Occipital lobe (tissue), 2 donors: Measurements from ENCODE around the gene TXNL4A. TPM values are rescaled to one million over a fixed set of nuclear protein-coding genes. Genes with fewer than 3 reads are reported as not detected.
"Not testable (repeated sequence)": the region's sequence is repeated elsewhere in the genome, so short reads cannot be mapped to it uniquely, and the experiment has no call there.

Experiments
- DNase-seq: peaks from one replicate; lab custom pipeline; 2025; lab: John Stamatoyannopoulos, UW
- total RNA-seq: library from RNA; depleted of rRNA; stranded (reverse); fragments of >200 nt; gene quantifications from one replicate; pipeline ENCODE4 v1.2.3, GENCODE V29; 2014

The TXNL4A gene
- total RNA-seq, 1 donor from 2014 or later = 36.7 TPM

DNA sequence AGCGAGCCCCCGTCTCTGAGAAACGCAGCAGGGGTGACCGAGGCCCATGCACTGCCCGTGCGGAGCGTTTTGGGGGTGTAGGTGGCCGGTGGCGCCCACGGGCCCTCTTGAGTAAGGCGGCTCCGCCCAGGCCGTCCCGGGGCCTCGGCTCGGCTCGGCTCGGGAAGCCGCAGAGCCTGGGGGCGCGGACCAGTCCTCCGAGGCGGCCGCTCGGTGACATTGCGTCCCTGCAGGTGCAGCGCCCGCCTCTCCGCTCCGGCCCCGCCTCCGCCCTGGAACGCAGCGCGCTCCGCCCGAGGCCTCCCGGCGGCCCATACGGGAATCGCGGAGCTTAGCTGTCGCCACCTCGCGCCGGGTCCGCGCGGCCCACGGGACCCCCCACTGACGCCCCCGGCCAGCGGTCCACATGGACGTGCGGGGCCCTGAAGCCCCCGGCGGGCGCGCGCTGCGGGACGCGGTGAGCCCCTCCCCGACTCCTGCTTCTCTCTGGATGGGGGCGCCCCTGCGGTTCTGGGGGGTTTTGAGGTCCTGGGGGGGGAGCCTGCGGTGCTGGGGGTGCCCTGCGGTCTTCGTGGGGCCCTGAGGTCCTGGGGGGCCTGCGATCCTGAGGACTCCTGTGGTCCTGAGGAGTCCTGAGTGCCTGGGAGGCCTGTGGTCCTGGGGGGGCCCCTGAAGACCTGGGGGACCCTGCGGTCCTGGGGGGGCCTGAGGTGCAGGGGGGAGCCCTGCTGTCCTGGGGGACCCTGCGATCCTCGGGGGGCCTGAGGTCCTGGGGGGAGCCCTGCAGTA lies 23.8 kb downstream of the TXNL4A start, which contains the start of gene HSBP1L1:
HSBP1L1 (plus strand) TSS at position 314 of the 789 bp plus-strand sequence; CDS start at position 407, 93 bp downstream.
- DNase-seq = no peak

DNA sequence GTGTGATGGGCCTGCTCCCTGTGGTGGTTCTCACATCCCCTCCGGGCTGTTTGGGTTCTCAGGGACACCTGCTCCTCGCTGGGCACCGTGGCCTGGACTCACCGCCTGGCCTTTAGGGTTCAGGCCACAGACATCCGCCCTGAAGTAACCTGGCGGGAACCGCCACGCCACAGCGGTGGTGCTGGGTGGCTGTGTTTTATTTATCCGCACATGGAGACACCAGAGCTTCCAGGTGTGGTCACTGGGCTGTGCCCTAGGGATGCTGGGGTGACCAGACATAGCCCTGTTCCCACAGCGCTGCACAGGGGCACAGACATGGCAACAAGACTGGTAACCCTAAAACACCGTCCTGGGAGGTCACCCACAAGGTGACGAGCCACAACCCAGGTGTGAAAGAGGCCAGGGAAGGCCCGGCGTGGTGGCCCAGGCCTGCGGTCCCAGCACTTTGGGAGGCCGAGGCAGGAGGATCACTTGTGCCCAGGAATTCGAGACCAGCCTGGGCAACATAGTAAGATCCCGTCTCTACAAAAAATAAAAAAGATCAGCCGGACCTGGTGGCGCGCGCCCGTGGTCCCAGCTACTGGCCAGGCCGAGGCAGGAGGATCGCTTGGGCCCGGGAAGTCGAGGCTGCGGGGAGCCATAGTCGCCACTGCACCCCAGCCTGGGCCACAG lies 24.6 kb downstream of the TXNL4A start:
- DNase-seq = no peak

DNA sequence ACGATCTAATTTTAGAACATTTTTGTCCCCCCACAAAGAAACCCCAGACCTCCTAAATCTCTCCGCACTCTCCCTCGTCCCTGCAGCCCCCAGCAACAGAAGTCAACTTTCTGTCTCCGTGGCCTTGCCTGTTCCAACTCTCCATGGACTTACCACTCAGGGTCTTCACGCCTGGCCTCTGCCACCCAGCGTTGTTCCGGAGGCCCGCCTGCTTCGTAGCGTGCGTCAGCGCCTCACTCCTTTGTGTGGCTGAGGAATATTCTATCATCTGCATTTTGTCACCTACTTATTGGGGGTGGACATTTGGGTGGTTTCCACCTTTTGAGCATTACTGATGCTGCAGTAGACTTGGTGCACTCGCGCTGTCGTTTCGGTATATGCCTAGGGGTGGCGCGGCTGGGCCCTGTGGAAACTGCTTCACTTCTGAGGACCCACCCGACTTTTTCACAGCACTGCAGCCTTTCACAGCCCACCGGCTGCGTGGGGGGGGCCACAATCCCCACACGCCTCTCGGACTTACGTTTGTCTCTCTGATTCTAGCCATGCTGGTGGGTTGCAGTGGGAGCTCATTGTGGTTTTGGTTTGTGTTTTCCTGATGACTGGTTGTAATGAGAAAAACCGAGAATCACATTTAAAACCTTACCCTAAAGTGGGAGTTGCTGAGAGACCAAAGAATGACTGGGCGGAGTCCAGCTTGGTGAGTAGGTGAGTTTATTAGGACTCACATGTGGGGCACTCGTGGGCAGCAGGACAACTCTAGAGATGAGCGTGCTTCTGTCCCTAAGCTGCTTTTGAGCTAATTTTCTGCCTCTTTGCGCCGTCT lies 25.3 kb downstream of the TXNL4A start:
- DNase-seq = no peak

DNA sequence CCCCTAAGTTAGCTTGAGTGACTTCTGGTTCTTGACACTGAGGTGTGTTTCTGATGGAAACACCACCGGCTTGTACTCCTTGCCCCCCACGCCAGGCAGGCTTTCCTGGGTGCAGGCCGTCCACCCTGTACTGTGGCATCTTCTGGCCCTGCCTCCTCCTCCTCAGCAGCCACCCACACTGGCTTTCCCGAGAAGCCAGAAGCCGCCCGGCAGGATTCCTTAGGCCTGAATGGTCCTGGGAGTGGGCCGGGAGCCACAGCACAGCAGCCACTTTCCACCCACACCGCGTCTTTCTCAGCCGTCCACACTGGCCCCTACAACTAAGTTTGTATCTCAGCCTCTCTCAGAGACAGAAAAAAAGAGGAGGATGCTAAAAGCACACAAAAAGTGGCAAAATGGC lies 26.1 kb downstream of the TXNL4A start:
- no peak for DNase-seq

DNA sequence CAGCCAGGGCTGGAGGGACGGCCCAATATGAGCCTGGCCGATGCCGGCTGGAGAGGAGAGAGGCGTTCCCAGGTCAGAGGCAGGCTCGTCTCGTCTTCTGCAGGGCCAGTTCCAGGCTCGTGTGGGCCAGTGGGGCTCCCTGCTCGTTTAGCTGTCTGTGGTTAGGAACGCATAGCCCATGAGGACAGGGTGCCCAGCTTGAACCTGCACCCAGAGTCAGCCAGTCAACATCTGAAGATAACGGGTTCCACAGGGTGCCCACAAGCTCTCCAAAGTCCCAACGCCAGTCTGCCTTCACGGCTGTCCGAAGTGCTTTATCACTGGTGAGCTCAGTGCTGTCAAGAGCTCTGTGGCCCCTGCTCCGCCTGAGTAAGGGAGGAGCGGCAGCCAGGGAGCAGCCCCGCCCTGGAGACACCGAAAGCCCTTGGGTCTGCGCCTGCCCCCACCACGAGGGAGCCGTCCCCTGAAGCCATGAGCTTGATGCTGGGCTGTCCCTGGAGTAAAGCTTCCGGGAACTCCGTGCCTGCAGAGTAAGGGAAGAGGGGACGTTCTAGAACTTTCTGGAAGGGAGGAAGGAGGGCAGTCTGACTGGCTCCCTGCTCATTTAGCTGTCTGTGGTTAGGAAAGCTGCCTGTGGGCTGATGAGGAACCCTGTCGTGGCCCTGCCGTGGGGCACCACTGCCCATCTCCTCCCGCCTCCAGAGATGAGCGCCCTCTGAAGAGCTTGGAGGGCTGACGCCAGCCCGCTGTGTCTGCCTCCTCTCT lies 26.7 kb downstream of the TXNL4A start:
- no peak for DNase-seq

DNA sequence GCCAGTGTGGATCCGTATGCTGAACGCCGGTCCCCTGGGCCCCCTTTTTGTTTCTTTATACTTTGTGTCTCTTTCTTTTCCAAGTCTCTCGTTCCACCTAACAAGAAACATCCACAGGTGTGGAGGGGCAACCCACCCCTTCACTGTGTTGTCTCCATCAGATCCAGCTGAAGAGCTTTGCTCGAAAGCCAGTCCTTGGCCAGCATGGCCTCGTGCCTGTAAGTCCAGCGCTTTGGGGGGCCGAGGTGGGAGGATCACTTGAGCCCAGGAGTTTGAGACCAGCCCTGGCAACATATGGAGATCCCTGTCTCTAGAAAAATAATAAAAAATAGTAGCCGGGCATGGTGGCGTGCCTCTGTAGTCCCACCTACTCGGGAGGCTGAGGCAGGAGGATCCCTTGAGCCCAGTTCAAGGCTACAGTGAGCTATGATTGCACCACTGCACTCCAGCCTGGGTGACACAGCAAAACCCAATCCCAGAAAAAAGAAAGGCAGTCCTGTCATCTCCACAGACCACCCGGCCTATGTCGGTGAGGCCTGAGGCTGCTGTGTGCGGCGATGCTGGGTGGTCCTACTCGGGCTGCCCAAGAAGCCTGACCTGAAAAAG lies 27.3 kb downstream of the TXNL4A start:
- no peak for DNase-seq

DNA sequence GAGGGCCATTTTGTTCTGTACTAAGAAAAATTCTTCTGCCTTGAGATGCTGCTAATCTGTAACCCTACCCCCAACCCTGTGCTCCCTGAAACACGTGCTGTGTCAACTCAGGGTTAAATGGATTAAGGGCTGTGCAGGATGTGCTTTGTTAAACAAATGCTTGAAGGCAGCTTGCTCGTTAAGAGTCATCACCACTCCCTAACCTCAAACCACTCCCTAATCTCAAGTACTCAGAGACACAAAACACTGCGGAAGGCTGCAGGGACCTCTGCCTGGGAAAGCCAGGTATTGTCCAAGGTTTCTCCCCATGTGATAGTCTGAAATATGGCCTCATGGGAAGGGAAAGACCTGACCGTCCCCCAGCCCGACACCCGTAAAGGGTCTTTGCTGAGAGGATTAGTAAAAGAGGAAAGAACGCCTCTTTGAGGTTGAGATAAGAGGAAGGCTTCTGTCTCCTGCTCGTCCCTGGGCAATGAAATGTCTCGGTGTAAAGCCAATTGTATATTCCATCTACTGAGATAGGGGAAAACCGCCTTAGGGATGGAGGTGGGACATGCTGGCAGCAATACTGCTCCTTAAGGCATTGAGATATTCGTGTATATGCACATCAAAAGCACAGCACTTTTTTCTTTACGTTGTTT lies 28.1 kb downstream of the TXNL4A start:
- DNase-seq = not testable (repeated sequence)

DNA sequence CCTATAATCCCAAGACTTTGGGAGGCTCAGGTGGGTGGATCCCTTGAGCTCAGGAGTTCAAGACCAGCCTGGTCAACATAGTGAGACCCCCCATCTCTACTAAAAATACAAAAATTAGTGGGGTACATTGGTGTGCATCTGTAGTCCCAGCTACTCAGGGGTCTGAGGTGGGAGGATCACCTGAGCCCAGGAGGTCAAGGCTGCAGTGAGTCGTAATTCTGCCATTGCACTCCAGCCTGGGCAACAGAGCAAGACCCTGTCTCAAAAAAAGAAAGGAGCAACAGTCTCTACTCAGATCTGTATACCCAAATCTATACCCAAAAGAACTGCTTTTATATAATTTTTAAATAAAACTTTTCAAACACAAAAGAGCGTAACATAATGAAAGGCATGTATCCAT lies 29.4 kb downstream of the TXNL4A start:
- DNase-seq = no peak

DNA sequence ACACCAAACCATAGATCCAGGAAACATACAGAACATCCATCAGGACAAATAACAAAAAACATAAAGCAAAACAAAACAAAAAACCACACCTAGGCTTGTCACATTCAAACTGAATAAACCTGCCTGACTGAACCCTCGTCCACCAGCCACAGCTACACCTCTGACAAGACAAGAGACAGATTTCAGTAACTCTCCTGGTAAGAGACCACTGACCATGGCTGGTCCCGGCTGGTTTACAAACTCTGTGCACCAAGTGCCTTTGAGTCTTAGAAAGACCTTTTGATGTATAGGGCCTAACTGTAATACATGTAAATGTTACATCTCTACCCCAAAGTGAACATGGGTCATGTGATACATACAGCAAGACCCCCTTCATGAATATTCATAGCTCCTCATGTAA lies 32.1 kb downstream of the TXNL4A start:
- no peak for DNase-seq

DNA sequence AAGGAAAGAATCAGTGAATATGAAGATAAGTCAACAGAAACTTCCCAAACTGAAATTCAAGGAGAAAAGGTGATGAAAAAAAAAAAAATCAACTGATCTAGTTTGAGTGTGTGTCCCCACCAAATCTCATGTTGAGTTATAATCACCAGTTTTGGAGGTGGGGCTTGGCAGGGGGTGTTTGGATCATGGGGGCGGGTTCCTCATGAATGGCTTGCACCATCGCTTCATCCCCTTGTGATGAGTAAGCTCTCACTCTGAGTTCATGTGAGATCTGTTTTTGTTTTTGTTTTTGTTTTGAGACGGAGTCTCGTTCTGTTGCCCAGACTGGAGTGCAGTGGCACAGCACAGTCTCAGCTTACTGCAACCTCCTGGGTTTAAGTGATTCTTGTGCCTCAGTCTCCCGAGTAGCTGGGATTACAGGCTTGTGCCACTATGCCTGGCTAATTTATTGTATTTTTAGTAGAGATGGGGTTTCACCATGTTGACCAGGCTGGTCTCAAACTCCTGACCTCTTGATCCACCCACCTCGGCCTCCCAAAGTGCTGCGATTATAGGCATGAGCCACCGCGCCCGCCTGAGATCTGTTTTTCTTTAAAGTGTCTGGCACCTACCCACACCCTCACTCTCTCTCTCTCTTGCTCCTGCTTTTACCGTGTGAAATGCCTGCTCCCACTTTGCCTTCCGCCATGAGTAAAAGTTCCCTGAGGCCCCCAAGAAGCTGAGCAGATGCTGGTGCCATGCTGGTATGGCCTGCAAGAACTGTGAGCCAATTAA lies 32.9 kb downstream of the TXNL4A start:
- DNase-seq = no peak

DNA sequence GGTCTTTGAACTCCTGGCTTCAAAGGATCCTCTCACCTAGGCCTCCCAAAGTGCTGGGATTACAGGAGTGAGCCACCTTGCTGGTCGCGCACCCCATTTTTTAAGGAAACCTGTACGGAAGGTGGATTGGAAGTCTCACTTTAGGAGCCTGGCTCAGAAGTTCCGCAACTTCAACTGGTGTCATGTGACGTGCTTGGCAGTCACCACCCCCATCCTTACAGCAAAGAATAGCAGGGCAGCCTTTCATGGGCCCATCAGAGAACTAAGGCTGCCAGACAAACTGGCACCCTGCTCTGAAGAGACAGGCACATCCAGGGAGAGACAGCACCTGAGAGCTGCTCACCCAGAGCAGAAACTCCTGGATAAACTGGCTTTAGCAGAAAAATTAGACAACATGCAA lies 33.6 kb downstream of the TXNL4A start:
- no peak for DNase-seq

DNA sequence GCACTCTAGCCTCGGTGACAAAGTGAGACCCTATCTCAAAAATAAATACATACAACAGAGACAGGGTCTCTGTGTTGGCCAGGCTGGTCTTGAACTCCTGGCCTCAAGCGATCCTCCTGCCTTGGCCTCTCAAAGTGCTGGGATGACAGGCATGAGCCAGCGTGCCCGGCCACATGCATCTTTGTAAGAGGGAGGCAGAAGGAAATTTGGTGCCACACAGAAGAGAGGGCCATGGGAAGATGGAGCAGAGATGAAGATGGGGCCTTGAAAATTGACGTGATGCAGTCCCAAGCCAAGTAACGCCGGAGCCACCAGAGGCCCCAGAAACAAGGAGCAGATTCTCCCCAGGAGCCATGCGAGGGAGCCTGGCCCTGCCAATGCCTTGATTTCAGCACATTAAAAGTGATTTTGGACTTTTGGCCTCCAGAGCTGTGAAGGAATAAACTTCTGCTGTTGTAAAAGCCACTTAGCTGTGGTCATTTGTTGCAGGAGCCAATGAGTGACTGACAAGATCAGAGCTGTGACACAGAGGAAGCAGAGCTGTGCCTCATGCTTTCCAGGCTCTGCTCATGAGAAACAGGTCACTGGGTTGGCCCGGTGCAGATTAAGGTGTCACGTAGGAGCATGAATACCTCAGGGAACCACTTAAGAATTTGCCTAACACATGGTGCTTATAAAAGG lies 34.3 kb downstream of the TXNL4A start:
- no peak for DNase-seq

DNA sequence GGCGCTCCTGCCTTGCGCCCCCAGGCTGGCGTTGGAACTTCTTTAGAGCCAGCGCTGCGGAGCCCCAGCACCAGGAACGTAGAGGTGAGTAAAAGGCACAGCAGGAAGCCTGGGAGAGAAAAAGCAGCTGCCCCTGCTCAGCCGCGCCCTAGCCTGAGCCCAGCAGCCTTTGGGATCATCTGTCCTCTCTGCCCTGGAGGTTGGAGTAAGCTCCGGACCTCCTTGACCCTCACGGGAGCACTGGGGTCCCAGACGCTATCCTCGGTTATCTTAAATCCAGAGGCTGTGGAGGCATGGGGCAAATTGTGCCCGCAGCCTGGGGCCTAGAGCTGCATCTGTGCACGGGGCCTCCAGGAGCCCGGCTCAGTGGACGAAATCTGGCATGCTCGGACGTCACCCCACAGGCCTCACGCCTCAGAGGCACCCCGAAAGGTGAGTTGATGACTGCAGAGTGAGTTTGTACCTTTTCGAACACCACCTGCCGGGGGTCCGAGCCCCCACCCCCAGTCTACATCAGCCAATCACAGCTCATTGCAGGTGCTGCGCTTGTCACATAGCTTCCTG lies 35.3 kb downstream of the TXNL4A start:
- no peak for DNase-seq

DNA sequence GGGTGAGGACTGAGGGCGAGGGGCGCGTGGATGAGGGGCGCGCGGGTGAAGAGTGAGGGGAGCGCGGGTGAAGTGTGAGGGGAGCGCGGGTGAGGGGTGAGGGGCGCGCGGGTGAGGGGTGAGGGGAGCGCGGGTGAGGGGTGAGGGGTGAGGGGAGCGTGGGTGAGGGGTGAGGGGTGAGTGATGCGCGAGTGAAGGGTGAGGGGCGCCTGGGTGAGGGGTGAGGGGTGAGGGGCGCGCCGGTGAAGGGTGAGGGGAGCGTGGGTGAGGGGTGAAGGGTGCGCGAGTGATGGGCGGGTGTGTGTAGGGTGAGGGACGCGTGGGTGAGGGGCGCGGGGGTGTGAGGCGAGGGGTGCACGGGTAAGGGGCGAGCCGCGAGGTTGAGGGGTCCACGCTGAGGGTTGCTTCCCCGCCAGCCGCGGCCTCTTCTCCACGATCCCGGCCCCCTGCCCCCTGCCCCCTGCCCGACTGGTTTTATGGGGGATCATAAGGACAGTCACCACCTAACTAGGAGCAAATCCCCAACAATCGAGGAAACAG lies 35.8 kb downstream of the TXNL4A start:
- DNase-seq = no peak

DNA sequence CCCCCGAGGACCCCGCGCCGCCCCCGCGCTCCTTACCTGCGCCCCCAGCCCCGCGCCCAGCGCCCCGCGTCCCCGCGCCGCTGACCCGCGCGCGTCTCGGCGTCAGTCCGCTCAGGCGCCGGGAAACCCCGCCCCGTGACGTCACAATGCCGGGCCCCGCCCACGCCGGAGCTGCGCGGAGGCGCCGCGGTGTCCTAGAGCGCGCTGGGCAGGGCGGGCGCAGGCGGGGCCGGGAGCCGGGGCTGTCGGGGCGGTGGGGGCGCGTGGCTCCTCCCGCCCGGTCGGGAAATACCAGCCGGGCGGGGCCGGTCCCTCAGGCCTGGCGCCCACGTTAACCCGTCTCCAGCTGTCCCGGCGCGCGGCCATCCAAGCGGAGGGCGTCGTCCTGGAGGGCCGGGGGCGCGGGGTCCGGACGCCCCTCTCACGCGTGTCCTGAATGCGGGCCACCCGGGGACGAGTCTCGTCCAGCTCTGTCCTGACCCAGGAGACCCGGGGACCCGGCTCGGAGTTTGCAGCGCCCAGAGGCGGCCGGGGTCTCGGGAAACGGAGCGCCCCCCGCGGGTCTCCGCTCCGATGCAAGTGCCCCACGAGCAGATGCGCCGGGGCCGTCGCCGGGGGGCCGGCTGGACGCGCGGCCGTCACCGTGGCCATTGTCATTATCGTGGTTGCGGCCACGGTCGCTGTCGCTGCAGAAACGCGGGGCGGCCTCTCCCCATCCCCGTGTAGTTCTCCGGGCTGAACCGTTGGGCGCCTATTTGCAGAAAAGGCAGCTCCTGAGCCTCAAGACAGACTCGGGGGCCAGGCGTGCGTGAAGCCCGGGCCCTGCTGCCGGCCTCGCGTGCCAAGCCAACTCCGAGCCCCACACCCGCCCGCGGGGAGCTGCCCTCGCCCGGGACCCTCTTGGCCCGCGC lies 36.6 kb downstream of the TXNL4A start, which contains the start of gene SLC66A2:
SLC66A2 (minus strand) TSS at position 109 of the 911 bp plus-strand sequence. CDS start 727 bp downstream, outside the sequence.
- DNase-seq = peak; percentile 84

DNA sequence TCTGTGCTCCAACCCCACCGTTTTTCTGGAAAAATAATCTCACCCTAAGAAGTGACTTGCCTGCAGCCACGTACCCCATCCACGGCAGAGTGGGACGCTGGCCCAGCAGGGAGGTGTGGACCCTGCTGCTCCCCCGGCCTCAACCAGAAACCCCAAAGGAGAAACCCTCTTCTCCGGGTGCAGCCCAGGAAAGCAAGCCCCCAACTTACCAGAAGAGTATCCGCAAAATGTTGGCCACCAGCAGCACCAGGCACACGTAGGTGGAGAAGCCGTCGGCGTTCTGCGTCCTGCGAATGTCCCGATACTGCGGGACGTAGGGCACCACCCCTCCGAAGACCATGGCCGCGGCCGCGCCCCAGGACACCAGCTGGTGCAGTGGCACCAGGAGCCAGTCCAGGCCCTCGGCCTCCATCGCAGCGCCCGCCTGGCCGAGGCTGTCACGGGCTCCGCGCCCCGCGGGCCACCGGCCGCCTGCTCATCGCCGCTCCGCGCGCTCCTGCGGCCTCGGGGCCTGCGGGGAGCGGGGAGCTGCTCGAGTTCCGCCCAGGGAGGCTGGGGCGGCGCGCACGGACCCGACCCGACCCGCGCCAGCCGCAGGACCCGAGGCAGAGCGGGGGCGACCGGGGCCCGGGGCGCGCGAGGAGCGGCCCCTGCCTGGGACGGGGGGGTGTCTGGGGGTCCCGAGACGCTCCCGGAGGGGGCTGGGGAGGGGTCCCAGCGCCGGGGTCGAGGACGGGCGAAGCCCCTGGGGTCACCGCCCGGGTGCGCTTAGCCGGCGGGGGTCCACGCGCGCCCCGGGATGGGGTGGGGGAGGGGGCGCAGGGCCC lies 37.6 kb downstream of the TXNL4A start:
- no peak for DNase-seq
